HG03558 (cell line): ENCODE data around the gene APBA1.

Experiments used
- ATAC-seq: cut with Tn5 transposase; IDR thresholded peaks from one replicate; pipeline ENCODE4 v1.9.1; 2021; ENCODE audit warnings: moderate number of reproducible peaks; ENCODE audit not compliant: unreplicated experiment; ENCODE audit errors: extremely low read depth

The APBA1 gene

DNA sequence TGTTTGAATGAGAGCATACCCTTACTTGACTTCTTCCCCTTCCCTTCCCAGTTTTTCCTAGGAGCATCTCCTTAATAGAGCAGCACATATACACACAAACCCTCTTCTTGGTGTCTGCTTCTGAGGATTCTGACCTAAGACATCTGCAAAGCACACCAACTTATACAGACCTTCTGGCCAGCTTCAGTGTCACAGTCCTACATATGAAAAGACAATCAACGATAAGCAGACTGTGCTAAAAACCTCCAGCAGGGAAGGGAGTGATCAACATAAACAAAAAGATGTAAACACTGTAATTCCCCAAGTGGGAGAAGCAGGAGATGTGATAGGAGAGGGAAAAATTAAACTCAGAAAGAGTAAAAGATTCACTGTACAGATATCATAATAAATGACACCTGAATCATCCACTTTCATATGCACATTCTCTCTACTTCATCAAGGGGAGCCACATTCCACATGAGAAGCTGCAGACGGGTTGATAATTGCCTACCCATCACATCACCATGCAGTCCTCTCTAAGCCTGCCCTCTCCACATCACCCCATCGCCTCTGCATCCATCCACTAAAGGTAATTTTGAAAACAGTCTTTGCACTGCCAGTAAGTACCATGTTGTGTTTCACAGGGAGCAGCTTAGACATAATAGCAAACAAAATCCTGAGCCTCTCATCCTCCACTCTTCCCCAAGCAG is 13.0 kb downstream of the APBA1 start:
- ATAC-seq, result no peak

DNA sequence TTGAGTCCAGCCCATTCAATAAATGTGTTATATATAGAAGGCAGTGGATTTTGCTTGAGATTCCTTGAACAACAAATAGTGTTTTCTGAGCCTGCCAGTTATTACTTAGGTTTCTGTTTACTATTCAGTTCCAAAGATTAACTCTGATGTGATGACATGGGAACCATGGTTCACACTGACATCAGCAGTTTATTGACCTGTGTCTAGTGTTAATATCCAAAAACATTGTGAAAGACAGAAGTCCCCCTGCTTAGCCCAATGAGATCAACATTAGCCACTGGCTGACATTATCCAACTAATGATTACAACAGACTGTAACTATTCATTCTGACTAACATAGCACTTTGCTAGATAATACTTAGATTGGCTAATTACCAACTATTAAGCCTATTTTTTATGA is 14.9 kb downstream of the APBA1 start:
- ATAC-seq, result no peak

DNA sequence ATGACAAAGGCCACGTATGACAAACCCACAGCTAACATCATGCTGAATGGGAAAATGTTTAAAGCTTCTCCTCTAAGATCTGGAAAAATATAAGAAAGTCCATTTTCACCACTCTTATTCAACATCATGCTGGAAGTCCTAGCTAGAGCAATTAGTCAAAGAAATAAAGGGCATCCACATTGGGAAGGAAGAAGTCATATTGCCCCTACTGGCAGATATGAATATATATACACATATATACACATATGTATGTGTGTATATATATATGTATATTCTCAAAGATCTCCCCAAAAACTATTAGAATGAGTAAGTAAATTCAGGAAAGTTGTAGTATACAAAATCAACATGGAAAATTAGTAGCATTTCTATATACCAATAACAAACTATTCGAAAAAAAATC is 17.1 kb downstream of the APBA1 start:
- ATAC-seq, result no peak

DNA sequence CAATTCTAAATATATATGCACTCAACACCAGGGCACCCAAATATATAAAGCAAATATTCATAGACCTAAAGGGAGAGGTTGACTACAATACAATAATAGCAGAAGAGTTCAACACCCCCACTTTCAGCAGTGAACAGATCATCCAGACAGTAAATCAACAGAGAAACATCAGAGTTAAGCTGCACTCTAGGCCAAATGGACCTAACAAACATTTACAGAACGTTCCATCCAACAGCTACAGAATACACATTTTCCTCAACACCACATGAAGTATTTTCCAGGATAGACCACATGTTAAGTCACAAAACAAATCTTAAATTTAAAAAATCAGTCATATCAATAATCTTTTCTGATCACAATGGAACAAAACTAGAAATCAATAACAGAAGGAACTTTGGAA is 18.9 kb downstream of the APBA1 start:
- ATAC-seq, result no peak

DNA sequence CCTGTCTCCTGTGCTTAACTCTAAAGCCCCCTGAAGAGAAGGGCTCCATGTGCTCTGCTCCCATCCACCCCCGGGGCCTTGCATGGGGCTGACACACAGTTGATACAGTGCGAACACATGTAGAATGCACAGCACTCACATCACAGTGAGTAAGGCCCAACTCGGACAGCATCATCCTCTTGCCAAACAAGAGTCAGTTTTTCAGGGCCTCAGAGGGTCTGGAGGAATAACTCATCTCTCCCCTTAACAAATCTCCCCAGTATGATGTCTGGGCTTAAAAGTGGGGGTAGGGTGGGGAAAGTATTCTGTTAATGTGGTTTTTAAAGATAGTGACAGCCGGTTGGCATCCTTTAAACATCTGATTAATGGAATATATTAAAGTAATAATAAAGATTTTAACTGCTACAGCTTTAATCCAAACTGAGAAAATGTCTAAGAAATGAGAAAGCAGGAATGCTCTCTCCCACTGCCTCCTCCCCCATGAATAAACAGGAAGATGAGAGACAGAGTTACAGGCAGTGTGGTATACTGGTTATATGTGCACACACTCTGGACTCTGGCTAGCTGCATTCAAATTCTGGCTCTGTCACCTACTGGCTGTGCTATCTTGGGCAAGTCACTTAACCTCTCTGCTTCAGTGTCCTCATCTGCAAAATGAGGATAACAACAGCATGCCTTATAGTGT is 22.5 kb downstream of the APBA1 start:
- ATAC-seq, result no peak

DNA sequence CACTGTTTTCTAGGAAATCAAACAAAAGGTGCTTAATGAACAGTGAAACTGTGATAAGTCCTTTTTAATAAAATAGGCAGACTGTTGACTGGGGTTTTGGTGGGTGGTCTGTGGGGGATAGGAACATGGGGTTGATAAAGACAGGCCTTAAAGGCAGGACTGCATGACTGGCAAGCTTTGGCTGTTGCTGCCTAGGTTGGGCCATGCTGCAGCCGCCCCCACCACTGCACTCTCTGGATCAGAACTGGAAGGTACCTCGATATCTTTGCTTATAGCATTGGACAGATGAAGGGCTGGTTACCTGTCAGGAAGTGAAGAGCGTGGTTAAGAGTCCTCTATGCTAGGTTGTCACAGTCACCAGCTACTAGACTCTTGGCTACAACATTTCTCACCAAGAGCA is 24.4 kb downstream of the APBA1 start:
- ATAC-seq, result no peak

DNA sequence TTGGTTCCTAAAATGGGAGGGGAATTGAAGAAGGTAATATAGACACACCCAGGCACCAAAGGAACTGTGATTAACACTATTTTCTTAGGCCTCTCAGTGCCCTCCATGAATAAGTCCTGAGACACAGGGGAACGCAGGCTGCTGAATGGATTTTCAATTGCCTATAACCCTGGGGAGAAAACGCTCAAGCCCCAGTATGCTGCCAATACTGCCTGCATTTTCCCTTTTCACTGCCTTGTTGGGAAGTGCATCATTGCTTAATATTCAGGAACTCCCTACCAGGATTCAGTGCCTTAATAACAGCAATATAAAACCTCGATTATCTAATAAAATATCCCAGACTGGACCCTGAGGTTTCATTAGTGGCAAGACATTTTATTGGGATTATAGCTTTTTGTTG is 25.4 kb downstream of the APBA1 start:
- ATAC-seq, result no peak

DNA sequence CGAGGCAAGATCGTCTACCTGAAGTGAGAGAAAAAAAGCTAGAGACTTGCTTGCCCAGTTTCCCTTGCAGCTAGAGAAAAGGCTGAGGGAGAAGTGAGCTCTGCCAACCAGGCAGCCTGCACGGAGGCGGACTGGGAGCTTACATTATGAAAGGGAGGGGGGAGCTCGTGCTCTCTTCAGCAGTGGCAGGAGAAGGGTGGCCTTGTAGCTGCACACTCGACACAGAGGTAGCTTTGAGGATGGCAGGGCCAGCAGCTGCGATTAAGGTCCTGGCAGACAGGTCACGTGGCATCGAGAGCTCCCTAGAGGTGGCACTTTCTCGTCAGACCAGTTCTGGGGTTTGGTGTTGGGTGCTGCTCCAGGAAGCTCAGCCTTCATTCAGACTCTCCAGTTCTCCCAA is 26.7 kb downstream of the APBA1 start:
- ATAC-seq, result no peak

DNA sequence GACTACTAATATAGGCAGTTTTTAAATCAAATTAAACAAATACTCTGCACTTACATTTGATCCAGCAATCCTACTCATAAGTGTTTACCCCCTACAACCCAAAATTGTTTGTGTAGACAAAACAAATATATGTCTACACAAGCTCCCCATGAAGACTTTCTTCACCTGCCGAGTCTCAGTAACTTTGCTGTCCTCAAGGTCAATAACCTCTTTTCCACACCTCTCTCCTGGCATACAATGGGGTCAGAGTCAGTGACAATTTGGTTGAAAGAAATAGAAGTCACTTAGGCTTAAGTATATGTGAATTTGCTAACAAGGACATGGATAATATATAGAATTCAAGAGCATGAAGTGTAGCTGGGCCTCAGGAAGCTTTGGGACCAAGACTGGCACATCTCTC is 29.1 kb downstream of the APBA1 start:
- ATAC-seq, result no peak

DNA sequence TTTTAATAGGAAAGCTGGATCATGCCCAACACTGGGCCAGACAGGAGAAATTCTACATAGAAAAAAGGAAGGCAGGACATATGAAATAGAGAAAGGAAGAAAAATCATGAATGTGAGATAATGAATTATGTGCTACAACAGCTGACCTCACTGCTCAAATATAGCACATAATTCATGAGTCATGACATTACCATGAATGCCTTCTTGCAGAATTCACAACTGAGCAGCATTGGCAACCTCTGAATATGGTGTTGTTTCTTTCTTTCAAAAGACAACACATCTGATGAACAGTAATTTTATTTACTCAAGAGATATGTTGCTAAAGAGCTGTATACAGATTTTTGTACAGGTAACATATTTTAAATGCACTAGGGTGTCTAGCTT is 34.4 kb downstream of the APBA1 start:
- no peak for ATAC-seq

DNA sequence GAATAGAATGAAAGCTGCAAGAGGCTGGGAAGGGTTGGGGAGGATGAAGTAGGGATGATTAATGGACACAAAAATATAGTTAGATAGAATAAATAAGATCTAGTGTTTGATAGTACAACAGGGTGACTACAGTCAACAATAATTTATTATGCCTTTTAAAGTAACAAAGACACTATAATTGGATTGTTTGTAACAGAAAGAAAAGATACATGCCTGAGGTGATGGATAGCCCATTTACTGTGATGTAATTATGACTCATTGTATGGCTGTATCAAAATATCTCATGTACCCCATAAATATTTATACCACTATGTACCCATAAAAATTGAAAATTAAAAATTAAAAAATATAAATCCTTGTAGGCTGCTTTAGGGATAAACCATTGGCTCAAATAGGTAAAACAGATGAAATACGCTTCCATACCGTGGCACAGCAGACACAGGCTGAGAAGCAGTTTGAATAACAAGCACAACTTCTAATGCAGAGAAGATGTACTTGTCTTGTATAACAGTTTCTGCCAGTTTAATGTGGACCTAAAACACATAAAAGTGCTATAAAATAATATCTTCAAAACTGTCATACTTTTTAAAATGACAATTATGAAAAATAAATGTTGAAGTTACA is 34.9 kb downstream of the APBA1 start:
- no peak for ATAC-seq

DNA sequence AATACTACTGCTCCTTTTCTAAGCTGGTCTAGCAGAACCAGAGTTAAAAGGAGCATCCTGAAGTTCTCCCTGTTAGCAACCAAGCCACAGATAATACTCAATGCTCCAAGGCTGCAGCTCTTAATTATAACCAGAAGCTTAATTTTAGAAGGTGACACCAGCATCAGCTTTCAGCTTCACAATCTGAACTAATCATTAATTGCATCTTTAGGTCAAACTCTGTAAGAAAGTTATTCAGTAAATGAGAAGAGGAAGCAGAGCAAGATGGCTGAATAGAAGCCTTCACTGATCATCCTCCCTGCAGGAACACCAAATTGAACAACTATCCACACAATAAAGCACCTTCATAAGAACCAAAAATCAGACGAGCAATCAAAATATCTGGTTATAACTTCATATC is 38.5 kb downstream of the APBA1 start:
- ATAC-seq, result no peak

DNA sequence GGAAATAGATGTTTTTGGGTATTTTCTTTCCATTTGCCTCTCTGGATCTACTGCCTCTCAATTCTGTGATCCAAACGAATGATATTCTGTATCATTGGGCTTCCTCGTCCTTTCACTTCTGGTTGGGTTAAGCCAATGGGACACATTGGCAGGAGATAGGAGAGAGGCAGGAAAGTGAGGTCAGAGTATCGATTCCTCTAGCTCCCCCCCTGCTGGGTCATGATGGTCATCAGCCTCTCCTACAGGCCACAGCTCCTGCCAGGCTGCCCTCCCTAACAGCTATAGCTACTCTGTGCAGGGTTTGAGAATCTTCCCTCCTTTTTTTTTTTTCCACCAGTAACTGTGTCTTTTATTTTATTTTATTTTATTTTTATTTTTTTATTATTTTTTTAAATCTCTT is 39.4 kb downstream of the APBA1 start:
- no peak for ATAC-seq

DNA sequence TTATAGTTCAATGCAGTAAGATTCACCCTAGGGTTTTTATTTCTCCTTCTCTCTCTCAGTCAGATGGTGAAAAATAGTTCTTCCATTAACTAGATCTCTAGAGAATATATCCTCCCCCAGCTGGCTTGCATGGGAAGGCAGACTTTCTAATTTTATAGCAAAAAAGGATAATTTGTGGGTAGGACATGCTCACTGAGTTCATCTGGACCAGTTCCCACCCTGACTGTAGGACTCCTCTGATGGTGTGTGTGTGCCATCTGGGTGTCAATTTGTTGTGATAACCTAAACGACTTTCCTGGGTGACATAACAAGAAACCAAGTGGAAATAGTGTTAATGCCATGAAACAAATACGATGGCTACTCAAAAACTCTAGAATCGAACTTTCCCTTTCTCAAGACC is 44.9 kb downstream of the APBA1 start:
- ATAC-seq, result no peak

DNA sequence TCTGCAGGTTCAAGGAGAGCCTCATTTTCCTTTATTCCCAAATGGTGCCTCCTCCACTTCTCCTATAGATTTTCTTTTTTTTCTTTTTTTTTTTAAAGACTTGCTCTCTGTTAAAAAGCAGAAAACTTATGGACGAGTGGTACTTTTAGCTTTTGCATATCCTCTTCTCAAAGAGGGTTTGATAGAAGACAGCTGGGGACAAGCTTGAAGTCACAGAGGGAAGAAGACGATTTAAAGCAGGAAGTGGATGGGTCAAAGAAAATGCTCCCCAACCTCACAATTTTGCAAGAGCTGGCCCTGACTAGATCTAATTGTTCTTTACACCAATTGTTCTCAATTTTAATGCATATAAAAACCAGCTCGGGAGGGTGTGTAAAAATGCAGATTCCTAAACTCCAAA is 48.9 kb downstream of the APBA1 start:
- no peak for ATAC-seq

DNA sequence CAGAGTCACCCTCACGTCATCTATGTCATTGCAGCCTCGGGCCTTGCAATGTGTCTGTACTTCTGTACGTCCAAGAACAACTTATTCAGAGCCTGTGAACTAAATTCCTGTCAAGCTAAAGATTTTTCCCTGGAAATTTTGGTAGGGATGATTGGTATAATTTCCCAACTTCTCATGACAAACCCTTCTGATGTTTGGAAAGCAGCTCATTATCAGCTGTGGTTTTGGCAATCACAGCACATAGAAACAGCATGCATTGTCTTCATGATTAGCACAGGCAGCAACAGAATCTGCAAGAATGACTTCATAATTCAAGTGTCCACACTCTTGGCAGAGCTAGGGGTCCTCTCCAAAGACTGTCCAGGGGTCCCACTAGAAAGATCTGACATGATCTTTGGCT is 49.5 kb downstream of the APBA1 start:
- no peak for ATAC-seq

DNA sequence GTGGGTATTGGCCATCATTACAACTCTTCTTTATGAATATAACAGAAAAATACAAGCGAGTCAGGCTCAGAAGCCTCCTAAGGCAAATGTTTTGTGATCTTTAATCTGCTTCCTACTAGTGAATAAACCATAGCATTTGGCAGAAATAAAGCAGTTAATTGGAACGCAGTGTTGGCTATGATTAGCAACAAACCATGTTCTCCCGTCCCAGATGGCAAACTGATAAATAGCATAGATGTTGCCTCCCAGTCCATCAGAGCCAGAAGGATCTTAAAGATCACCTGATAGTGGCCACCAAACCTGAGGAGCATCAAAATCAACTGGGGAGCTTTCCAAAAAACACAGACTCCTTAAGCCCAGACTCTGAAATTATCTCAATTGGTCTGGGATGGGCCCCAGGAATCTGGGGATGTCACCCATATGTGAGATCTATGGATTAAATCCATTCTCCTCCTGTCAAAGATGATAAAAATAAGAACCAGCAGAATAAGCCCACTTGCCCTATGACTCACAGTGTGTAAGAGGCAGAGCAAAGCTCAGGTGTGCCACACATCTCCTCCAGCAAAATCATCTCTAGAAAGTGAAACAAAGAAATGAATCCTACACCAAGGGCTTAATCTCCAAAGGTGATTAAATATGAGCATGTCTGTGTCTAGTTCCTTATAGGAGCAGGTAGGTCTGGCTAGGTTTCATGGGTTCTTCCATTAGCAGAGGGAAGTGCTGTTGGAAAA is 50.3 kb downstream of the APBA1 start:
- no peak for ATAC-seq

DNA sequence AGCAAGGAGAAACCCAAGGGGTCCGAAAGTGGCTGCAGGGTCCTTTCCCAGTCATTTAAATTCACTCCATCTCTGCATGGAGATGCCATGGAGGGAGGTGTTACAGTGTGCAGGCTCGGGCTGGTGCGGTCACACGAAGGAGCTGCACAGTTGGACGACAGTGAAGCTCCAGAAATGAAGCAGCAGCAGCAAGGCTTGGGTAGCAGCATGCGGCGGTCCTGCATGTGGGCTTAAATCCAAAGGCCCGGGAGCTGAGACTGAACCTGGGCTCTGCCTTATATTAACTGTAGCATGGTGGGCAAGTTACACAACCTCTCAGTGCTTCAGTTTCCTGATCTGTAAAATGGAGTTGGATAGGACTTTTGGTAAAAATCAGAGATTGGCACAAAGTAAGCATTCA is 51.4 kb downstream of the APBA1 start:
- no peak for ATAC-seq

DNA sequence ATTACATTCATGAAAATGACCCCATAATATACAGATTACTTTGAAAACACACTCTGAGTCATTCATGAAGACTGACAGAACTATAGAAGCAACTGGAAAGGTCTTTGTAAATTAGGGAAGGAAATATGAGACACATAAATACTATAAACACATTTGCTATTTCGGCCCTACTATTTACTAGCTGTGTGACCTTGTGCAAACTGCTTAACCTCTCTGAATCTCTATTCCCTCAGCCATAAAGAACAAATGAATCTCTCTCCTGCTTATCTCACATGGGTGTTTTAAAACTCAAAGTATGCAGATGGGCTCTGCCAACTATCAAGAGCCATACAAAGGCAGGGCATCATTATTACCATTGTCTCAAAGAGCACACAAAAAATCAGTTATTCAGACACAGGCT is 52.9 kb downstream of the APBA1 start:
- no peak for ATAC-seq

DNA sequence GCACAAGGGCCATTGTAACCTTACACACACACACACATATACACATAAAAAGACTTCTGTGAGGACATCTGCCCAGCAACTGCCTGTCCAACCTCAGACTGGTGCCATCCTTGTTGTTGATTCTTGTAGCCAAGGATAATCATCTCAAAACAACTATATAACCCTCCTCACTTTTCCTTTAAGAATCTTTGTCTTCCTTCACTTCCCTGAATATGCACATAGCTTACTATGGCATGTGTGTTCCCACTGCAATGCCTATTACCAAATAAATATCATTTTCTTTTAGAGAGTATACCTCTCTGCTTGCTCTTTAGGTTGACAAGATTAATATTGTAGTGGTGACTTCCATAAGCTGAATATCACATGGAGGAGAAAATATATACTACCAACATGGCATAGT is 55.2 kb downstream of the APBA1 start:
- ATAC-seq, result no peak

DNA sequence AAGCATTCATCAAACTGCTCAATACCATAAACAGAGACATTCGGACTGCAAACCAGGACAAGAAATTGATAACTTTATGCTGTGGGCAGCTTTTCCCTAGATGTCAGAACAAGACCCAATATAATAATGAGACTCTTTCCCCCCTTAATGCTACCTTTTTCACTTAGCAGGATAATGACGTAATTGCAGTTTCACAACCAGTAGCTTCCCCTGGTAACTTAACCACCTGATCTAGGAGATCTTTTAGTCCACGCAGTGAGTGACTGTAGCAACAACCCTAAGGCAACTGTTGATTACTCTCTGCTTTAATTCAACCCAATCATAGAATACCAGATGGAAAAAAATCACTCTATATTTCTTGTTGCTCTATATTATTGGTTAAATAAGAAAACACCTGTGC is 56.3 kb downstream of the APBA1 start:
- ATAC-seq, result no peak
